CD4-positive, alpha-beta T cell treated with Interferon alpha-2 for 1 hour (primary cell): ENCODE measurements around the gene UBQLN4.
A peak's percentile ranks its signal among the peaks of the same experiment; 100 is the strongest.

Experiments used
- DNase-seq, 2 donors: peaks; one replicate each; pipeline ENCODE4 v3.0.0-alpha.2; 2020 to 2022

UBQLN4 gene

DNA sequence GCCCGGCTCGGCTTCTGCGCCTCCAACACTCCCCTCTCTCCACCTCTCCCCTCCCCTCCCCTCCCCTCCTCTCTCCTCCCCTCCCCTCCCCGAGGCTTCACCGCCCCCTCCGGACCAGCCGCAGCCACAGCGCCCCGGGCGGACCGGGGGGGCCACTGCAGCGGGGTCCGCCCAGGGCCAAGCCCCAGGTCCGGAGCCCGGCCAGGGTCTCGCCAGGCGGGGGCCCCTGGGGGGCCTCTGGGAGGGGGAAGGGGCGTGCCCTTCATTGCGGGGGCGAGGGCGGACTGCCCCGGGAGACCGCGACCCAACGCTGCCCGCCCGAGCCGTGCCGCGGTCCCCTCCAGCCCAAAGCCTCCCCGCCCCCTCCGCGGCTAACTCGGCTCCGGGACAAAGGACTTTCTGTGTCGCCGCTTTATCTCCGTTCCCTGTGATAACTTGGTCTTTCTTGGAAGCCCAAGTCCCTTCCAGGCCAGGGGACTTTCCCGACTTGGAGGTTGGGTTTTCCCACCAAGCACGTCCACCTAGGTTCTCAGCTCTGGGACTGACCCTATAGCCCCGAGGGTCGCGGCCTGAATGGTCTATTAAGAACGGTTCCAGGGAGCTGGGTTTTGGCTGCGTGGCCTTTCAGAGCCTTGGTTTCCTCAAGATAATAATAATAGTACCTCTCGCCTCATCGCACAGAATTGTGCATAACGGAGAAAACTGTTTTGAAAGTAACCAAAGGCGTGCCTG, at the start of gene UBQLN4:
TSS of gene UBQLN4 (minus strand) at position 31 of the 732 bp plus-strand sequence. CDS start 97 bp downstream, outside the sequence.
- peak; percentile 88 to 91 for DNase-seq

- no peak for DNase-seq
Measured at GRCh38 chr1:156102633-156103511, 49.3 kb upstream of the UBQLN4 start.

DNA sequence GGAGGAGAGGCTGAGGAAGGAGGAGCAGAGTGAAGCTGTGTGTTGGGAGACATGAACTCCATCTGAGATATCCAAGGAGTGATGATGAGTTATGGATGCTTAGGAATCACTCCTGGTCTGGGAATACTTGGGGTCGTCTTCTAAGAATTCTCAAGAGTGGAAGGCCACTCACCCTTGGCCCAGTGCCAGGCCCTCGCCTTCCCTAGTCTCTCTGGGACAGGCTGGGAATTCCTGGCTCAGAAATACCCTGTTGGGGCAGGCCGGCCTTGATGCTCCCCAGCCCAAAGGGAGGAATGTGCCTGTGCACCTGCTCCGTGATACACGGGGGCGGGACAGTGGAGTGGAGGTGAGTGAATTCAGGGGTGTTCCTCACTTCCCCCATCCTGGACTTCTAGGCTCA, 48.3 kb upstream of the UBQLN4 start:
- DNase-seq, result no peak

GRCh38 chr1:156100205-156100995, 46.8 kb upstream of the UBQLN4 start:
- no peak for DNase-seq

DNA sequence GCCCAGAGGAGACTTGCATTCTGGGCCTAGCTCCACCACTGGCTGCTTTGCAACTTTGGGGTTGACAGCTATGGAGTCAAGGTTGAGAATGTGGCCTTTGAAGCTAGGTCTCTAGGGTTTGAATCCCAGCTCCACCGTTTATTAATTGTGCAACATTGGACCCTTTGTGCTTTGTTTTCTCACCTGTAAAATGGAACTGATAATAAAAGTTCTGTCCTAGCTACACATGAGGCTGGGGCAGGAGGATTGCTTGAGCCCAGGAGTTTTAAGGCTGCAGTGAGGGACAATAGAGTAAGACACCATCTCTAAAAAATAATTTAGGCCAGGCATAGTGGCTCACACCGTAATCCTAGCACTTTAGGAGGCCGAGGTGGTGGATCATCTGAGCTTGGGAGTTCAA, 45.7 kb upstream of the UBQLN4 start:
- no peak for DNase-seq

GRCh38 chr1:156098784-156099183, 45.2 kb upstream of the UBQLN4 start:
- DNase-seq, result no peak

- DNase-seq, result peak in 1 of 2 donors; percentile 15
Measured at GRCh38 chr1:156097499-156098178, 44.0 kb upstream of the UBQLN4 start.

GRCh38 chr1:156096640-156097391, 43.2 kb upstream of the UBQLN4 start:
- peak; percentile 92 to 93 for DNase-seq

DNA sequence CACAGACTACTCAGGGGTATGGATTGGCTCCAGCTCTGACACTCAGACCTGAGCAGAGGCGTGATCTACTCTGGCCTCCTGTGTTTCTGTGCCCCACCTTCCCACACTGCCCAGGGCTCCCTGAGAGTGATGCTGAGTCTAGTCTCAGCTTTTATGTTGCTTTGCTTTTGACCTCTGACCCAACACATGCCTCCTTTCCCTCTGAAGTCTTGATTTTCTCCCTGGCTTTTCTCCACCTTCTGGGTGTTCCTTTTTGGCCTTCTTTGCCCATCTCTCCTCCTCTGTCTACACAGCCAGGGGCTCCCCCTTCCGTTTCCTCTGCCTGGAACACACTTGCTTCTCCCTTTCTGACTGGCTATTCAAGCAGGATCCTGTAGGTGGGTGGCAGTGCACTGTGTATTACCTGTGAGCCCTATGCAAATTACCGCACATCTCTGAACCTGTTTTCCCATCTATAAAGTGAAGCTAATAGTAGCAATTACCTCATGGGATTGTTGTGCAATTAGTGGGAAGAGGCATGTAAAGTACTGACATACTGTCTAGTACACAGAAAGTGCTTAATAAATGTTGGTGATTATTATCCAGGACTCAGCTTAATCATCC, 42.4 kb upstream of the UBQLN4 start:
- no peak for DNase-seq

- no peak for DNase-seq
Measured at GRCh38 chr1:156091610-156092009, 38.0 kb upstream of the UBQLN4 start.

- DNase-seq, result peak; percentile 86 to 90
Measured at GRCh38 chr1:156090840-156091188, 37.2 kb upstream of the UBQLN4 start.

- peak in 1 of 2 donors; percentile 5 for DNase-seq
Measured at GRCh38 chr1:156090138-156090839, 36.7 kb upstream of the UBQLN4 start.

- no peak for DNase-seq
Measured at GRCh38 chr1:156089704-156090103, 36.1 kb upstream of the UBQLN4 start.

DNA sequence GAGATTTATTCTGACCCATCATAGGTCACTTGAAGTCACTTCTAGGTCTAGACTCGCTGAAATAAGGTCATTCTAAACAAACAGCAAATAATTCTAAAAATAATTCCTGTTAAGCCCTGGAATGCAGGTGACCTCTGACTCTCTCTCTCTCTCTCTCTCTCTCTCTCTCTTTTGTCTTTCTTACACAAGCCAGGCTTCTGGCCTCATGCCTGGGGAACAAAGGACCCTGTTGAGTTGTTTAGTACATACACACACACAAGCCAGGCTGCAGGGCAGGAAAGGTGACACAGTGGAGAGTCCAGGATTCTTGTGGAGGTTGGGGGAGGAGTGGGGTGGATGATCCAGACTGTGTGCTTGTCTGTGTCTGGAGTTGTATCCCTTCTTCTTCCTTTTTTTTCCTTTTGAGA, 32.7 kb upstream of the UBQLN4 start:
- no peak for DNase-seq

GRCh38 chr1:156083800-156084790, 30.5 kb upstream of the UBQLN4 start:
- no peak for DNase-seq

DNA sequence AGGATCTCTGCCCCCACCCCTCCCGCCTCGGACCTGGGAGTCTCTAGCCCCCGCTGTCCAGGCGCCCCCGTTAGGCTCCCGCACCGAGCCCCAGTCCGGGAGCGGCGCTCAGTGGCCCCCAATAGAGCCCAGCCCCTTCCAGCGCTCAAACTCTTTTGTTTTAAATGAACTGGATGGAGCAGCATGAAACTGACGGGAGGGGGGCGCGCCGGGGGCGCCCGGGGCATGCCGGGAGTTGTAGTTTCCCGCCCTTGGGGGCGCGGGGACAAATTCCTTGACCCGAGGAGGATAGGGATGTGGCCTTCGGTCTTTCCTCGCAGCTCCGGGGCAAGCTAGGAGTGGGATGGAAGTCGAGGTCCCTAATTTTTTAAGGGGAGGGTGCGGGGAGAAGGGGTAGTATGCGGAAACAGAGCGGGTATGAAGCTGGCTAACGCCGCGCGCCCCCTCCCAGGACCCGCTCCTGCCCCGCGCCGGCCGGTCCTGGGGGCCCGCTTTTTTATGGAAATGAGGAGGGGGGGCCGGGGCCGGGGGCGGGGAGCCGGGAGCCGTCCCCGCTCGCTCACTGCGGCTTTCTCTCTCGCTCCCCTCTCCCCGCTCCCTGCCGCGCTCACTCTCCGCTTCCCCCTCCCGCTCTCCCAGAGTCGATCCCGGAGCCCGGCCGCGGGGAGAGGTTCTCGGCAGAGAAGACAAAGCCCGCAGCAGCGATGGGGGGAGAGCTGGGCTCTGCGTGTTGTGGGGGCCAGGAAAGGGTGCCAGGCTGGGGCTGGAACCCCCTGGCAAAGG, 28.9 kb upstream of the UBQLN4 start, which contains the start of gene MEX3A:
TSS of gene MEX3A (minus strand) at position 157 of the 783 bp plus-strand sequence. CDS start 467 bp downstream, outside the sequence.
- DNase-seq, result peak; percentile 52 to 68

DNA sequence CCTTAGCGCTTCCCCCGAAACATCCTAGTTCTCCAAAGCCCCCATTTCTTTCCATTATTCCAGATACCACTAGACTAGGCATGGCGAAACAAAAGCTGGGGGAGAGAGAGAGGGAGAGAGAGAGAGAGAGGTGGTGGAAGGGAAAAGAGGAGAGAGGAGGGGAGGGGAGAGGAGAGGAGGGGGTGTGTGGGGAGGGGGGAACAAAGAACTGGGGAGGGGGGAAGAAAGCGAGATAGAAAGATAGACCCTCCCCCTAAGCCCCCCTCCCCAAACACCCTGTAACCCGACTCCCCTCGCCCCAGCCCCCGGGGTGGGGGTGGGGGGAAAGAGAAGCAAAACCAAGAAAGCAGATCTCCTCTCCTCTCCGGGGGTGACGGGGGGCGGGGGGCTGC, 28.3 kb upstream of the UBQLN4 start:
- DNase-seq, result no peak

DNA sequence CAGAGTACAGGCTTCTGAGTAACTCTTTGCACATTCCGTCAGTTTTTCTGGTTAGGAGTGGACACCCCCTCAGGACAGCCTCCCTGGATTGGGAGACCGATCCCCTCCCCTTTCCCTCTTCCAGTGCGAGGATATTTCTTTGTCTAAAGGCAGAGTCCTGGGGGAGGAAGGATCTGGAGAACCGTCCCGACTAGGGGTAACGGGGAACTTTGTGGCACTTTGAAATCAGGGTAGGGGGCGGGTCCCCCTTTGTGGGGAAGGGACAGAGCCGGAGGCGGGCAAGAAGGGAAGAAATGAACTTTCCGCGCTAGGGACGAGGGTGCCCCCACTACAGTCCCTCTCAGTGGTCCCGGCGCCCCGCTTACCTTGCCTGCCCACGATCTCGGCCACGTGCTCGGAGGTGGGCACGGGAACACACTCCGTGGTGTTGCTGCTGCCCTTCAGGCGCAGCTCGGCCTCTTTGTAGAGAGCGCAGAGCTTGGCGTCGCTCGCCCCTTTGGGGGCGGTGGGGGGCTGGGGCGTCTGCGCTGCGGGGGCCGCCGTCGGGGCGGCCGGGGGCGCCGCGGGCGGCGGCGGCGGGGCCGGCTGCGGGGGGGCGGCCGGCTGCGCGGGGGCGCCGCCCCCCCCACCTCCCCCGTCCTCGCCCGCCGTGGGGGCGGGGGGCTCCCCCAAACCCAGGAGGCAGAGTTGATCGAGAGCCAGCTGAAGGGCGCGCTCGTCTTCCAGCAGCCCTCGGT, 27.8 kb upstream of the UBQLN4 start:
- DNase-seq, result no peak
